PFSK-1 (cell line): ENCODE results near the gene NAA40.

Experiments used
- FOXP2 ChIP-seq: optimal IDR thresholded peaks from 2 replicates; pipeline ENCODE3; 2011; ENCODE audit warnings: borderline replicate concordance, control low read depth, inconsistent platforms; ENCODE audit not compliant: insufficient read depth; ENCODE audit errors: extremely low read length, extremely low read depth
- POLR2AphosphoS5 ChIP-seq: IDR thresholded peaks from 2 replicates; pipeline ENCODE4 v1.6.1; 2012; ENCODE audit warnings: low read depth, mild to moderate bottlenecking, control low read depth, low read length, moderate library complexity
- REST ChIP-seq, 2 experiments: IDR thresholded peaks; 2 replicates each; pipeline versions ENCODE4 v1.6.1 to v1.8.0; 2011 to 2012; ENCODE audit warnings: low read depth in 2 of 2, low read length in 2 of 2, control low read depth in 1 of 2, inconsistent platforms in 1 of 2, mild to moderate bottlenecking in 1 of 2, moderate library complexity in 1 of 2; ENCODE audit not compliant: insufficient read depth in 1 of 2
- SIN3A ChIP-seq: IDR thresholded peaks from 2 replicates; pipeline ENCODE4 v1.6.1; 2012; ENCODE audit warnings: mild to moderate bottlenecking, low read length, moderate library complexity, borderline replicate concordance; ENCODE audit not compliant: insufficient read depth
- TAF1 ChIP-seq: IDR thresholded peaks from 2 replicates; pipeline ENCODE4 v1.6.1; 2012; ENCODE audit warnings: low read length, control low read depth, borderline replicate concordance; ENCODE audit not compliant: insufficient read depth

NAA40 gene

GRCh38 chr11:63911440-63911839 lies 27.4 kb upstream of the NAA40 start:
- TF ChIP-seq SIN3A (no peak), TAF1 (no peak), POLR2AphosphoS5 (no peak), FOXP2 (no peak), REST (IDR thresholded peaks at IDR 0.05; ENCODE audit: insufficient read depth in 1 of 2, low read depth in 2 of 2, low read length in 2 of 2) (no peak)

- no peak for TF ChIP-seq FOXP2
- no peak for TF ChIP-seq SIN3A
- TF ChIP-seq TAF1 = no peak
- TF ChIP-seq POLR2AphosphoS5 = no peak
Measured at GRCh38 chr11:63911876-63912275, 26.9 kb upstream of the NAA40 start.

- no peak for TF ChIP-seq POLR2AphosphoS5
- TF ChIP-seq SIN3A = no peak
- TF ChIP-seq FOXP2 = no peak
- TF ChIP-seq TAF1 = no peak
- no peak for TF ChIP-seq REST (IDR thresholded peaks at IDR 0.05; ENCODE audit: insufficient read depth in 1 of 2, low read depth in 2 of 2, low read length in 2 of 2)
Measured at GRCh38 chr11:63912678-63913077, 26.1 kb upstream of the NAA40 start.

- TF ChIP-seq TAF1 (no peak), SIN3A (no peak), REST (IDR thresholded peaks at IDR 0.05; ENCODE audit: insufficient read depth in 1 of 2, low read depth in 2 of 2, low read length in 2 of 2) (no peak), FOXP2 (no peak)
Measured at GRCh38 chr11:63913866-63914830, 24.7 kb upstream of the NAA40 start.

DNA sequence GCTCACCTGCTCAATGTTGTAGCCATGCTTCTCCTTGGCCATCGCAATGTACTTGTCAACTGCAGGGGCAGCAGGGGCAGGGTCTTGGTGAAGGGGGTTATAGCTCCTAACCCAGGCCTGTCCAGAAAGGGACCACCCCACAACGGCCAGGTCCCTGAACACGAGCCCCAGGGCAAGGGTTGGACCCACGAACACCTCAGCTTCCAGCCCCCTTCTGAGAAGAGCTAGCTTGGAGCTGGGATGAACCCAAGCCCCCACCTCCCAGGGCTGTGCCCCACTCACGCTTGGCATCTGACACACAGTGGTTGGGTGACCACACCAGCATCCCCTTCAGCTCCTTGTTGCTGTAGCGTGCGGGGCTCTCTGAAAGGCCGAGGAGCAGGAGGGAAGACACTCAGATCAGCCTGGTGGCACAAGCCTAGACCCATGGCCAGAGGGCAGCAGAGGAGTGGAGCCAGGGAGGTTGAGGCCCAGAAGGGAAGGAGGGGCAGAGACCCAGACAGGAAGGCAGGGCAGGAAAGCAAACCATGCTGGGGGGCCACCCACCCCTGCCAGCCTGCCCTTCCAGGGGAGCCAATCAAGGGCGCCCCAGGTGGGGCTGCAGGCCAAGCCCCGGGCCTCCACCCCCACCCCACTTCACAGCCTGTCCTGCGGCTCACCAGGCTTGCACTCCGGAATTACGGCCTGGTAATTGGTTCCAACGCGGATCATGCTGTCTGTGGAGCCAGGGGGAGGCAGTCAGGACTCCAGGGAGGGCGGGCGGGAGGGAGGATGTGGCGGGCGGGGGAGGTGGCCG lies 23.7 kb upstream of the NAA40 start:
- TF ChIP-seq FOXP2 (no peak), POLR2AphosphoS5 (no peak), TAF1 (no peak), SIN3A (no peak), REST (IDR thresholded peaks at IDR 0.05; ENCODE audit: insufficient read depth in 1 of 2, low read depth in 2 of 2, low read length in 2 of 2) (no peak)
